SK-N-MC (cell line): Measurements from ENCODE around the gene FHIT.

Source experiments
- EZH2 ChIP-seq: fragments of 200-600 bp; sonication (generic); IDR thresholded peaks from one replicate; pipeline ENCODE4 v1.6.1; 2017; ENCODE audit warnings: antibody characterized with exemption
- POLR2AphosphoS5 ChIP-seq: IDR thresholded peaks from 2 replicates; pipeline ENCODE4 v1.6.1; 2012; ENCODE audit warnings: mild to moderate bottlenecking, low read depth, low read length, borderline replicate concordance

GRCh38 chr3:60932643-60933042 lies 318.6 kb downstream of the FHIT start:
- TF ChIP-seq EZH2 (no peak), POLR2AphosphoS5 (no peak)
